ENCODE data around the gene FEM1A. TPM values are rescaled to one million over a fixed set of nuclear protein-coding genes. Genes with fewer than 3 reads are reported as not detected.

The FEM1A gene
- total and polyA plus RNA-seq, 2 donors (not counting 1 experiment from before 2014, with no cell fraction given), result 3.2 to 10.1 TPM

DNA sequence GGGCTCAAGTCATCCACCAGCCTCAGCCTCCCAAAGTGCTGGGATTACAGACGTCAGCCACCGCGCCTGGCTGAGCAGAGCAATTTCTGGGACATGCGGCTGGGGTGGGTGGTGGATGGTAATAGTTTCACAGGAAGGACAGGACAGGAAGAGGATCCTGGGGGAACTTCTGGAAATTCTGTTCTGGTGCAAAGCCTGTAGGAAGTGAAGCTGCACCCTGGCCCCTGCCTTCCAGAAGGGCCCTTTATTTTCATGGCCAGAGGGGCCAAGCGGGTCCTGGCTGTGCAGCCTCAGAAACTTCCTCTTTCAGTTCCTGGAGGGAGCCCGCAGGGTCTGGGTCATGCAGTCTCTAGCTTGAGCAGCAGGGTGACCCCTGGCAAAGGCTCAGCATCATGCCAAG, 15.7 kb downstream of the FEM1A start:
- Histone ChIP-seq H3K4me2 (ENCODE audit: extremely low read depth, insufficient read depth, low read length) (no peak overlapping the region), H3K4me1 (ENCODE audit: control insufficient read depth, extremely low read depth, insufficient read depth, low read length) (no peaks in the 10 kb centered on the region), H3K9me3 (ENCODE audit: control insufficient read depth, insufficient read depth, low read depth, low read length) (no peaks in the 10 kb centered on the region), H3K79me2 (ENCODE audit: control insufficient read depth, insufficient read depth, low read length) (no peaks in the 10 kb centered on the region), H3K4me3 (replicated peaks in 1 of 4; ENCODE audit: control extremely low read depth in 1 of 4, insufficient read depth in 1 of 4, low read depth in 3 of 4, low read length in 4 of 4) (no peak overlapping the region), H2AFZ (ENCODE audit: low read length) (no peak overlapping the region), H4K20me1 (ENCODE audit: control insufficient read depth, extremely low read depth, insufficient read depth, low read length) (no peaks in the 10 kb centered on the region), H3K27me3 (ENCODE audit: control insufficient read depth, insufficient read depth, low read length) (no peaks in the 10 kb centered on the region), H3K9ac (ENCODE audit: insufficient read depth, low read length) (no peak overlapping the region), H3K36me3 (ENCODE audit: control insufficient read depth, insufficient read depth, low read length) (no peaks in the 10 kb centered on the region), H3K27ac (ENCODE audit: insufficient read depth, low read length) (no peak overlapping the region)
- TF ChIP-seq CTCF (conservative IDR thresholded peaks at IDR 0.05 in 1 of 2, IDR thresholded peaks at IDR 0.05 in 1 of 2; ENCODE audit: low read depth in 1 of 2, low read length in 2 of 2) (no peak), EZH2 (IDR thresholded peaks at IDR 0.05; ENCODE audit: low read length, missing control alignments) (no peak)
- no peak for DNase-seq (ENCODE audit: low read depth in 2 of 2)

- Histone ChIP-seq H3K4me1 (ENCODE audit: control insufficient read depth, extremely low read depth, insufficient read depth, low read length) (peaks cover 2% of the 10 kb centered on the region), H3K27ac (ENCODE audit: insufficient read depth, low read length) (peak overlapping the region; percentile 96), H2AFZ (ENCODE audit: low read length) (no peak overlapping the region), H4K20me1 (ENCODE audit: control insufficient read depth, extremely low read depth, insufficient read depth, low read length) (no peaks in the 10 kb centered on the region), H3K27me3 (ENCODE audit: control insufficient read depth, insufficient read depth, low read length) (no peaks in the 10 kb centered on the region), H3K4me2 (ENCODE audit: extremely low read depth, insufficient read depth, low read length) (no peak overlapping the region), H3K79me2 (ENCODE audit: control insufficient read depth, insufficient read depth, low read length) (no peaks in the 10 kb centered on the region), H3K4me3 (replicated peaks in 1 of 4; ENCODE audit: control extremely low read depth in 1 of 4, insufficient read depth in 1 of 4, low read depth in 3 of 4, low read length in 4 of 4) (no peak overlapping the region), H3K36me3 (ENCODE audit: control insufficient read depth, insufficient read depth, low read length) (peaks cover 5% of the 10 kb centered on the region), H3K9ac (ENCODE audit: insufficient read depth, low read length) (no peak overlapping the region), H3K9me3 (ENCODE audit: control insufficient read depth, insufficient read depth, low read depth, low read length) (no peaks in the 10 kb centered on the region)
- DNase-seq (ENCODE audit: low read depth in 2 of 2), result peak; percentile 37 to 53
- TF ChIP-seq EZH2 (IDR thresholded peaks at IDR 0.05; ENCODE audit: low read length, missing control alignments), result no peak
- peak; percentile 68 to 83 for TF ChIP-seq CTCF (conservative IDR thresholded peaks at IDR 0.05 in 1 of 2, IDR thresholded peaks at IDR 0.05 in 1 of 2; ENCODE audit: low read depth in 1 of 2, low read length in 2 of 2)
These were observed 20.0 kb downstream of the FEM1A start for GRCh38 chr19:4811328-4812131.

- Histone ChIP-seq H4K20me1 (ENCODE audit: control insufficient read depth, extremely low read depth, insufficient read depth, low read length) (no peaks in the 10 kb centered on the region), H3K79me2 (ENCODE audit: control insufficient read depth, insufficient read depth, low read length) (no peaks in the 10 kb centered on the region), H3K36me3 (ENCODE audit: control insufficient read depth, insufficient read depth, low read length) (peaks cover 20% of the 10 kb centered on the region), H3K27me3 (ENCODE audit: control insufficient read depth, insufficient read depth, low read length) (no peaks in the 10 kb centered on the region), H3K4me1 (ENCODE audit: control insufficient read depth, extremely low read depth, insufficient read depth, low read length) (peaks cover 2% of the 10 kb centered on the region), H2AFZ (ENCODE audit: low read length) (no peak overlapping the region), H3K9ac (ENCODE audit: insufficient read depth, low read length) (no peak overlapping the region), H3K4me2 (ENCODE audit: extremely low read depth, insufficient read depth, low read length) (no peak overlapping the region), H3K27ac (ENCODE audit: insufficient read depth, low read length) (no peak overlapping the region), H3K9me3 (ENCODE audit: control insufficient read depth, insufficient read depth, low read depth, low read length) (no peaks in the 10 kb centered on the region), H3K4me3 (replicated peaks in 1 of 4; ENCODE audit: control extremely low read depth in 1 of 4, insufficient read depth in 1 of 4, low read depth in 3 of 4, low read length in 4 of 4) (no peak overlapping the region)
- TF ChIP-seq CTCF (conservative IDR thresholded peaks at IDR 0.05 in 1 of 2, IDR thresholded peaks at IDR 0.05 in 1 of 2; ENCODE audit: low read depth in 1 of 2, low read length in 2 of 2), result no peak
- DNase-seq (ENCODE audit: low read depth in 2 of 2), result peak; percentile 46 to 47
These were observed 23.3 kb downstream of the FEM1A start for GRCh38 chr19:4814625-4815425.
